GM18520 (cell line): Measurements from ENCODE around the gene ATXN1L.
"Not testable (repeated sequence)": the region's sequence is repeated elsewhere in the genome, so short reads cannot be mapped to it uniquely, and the experiment has no call there.

ENCODE experiments used
- ATAC-seq: cut with Tn5 transposase; IDR thresholded peaks from one replicate; pipeline ENCODE4 v1.9.1; 2021; ENCODE audit not compliant: unreplicated experiment

The ATXN1L gene

GRCh38 chr16:71894229-71894920 is 48.6 kb downstream of the ATXN1L start:
- peak; percentile 4 for ATAC-seq

DNA sequence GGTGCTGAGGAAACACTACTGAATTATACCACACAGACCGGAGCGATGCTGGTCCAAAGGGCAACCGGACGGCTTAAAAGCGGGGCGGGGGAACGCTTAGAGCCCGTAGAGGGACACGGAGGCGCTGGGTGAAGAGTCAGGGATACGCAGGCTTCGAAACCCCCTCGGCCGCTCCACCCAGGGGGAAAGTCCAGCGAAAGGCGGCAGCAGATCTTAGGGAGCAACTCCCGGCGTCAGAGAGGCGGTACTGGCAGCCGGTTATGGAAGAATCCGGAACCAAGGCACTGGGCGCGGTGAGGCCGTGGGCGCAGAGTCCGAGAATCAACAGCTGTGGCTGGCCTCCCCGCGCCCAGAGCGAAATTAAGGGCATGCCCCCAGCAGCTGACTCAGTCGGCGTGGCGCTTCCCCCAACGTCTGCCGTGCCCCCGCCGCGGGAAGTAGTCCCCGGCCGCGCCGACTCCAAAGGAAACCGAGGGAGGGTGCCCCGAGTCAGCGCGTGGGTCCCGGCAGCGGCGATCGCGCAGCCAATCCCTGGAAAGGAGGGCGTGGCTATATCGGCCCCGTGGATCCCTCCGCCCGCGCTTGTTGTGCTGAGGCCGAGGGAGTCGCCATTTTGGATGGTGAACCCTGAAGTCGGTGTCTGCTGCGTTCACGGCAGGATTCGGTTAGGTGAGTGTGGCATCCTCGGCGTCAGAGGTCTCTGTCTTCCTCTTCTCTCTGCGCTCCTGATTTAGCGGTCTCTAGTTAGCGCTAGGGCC is 49.3 kb downstream of the ATXN1L start, which contains the start of gene IST1:
Gene IST1, plus strand, starts transcription at position 611 of the 758 bp plus-strand sequence. CDS start 20,110 bp downstream, outside the sequence.
- ATAC-seq = peak; percentile 76

DNA sequence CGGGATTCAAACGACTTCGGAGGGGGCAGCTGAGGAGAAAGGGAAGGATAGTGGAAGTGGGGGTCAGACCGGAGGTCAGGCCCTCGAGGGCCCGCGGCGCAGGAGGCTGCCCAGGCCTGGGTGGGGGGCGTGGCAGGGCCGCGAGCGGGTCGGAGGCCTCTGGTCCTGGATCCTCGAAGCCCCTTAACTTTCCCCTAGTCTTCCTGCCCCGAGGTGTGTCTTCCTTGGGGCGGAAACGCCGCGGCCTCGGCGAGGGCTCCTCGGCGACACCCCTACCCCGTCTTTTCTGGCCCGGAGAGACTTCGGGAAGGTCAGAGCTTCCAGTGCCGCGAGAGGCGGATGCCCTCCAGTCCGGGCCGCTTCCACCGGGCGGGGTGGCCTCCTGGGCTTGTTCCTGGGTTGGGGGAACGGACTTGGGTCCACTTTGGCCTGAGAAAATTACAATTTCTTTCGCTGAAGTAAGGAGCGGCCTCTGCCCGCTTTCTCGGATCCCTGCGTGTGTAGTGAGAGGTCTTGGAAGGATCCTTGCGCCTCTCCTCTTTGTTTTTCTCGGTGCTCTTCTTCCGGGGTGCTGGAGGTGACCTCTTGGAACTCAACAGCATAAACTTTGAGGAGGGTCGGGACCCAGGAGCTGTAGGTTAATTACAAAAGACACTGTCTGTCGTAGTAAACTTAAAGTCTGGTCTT is 50.0 kb downstream of the ATXN1L start:
- ATAC-seq = peak; percentile 10

- no peak for ATAC-seq
Observed at GRCh38 chr16:71896764-71897368, 51.1 kb downstream of the ATXN1L start.

- ATAC-seq = no peak
Observed at GRCh38 chr16:71899171-71899570, 53.4 kb downstream of the ATXN1L start.

DNA sequence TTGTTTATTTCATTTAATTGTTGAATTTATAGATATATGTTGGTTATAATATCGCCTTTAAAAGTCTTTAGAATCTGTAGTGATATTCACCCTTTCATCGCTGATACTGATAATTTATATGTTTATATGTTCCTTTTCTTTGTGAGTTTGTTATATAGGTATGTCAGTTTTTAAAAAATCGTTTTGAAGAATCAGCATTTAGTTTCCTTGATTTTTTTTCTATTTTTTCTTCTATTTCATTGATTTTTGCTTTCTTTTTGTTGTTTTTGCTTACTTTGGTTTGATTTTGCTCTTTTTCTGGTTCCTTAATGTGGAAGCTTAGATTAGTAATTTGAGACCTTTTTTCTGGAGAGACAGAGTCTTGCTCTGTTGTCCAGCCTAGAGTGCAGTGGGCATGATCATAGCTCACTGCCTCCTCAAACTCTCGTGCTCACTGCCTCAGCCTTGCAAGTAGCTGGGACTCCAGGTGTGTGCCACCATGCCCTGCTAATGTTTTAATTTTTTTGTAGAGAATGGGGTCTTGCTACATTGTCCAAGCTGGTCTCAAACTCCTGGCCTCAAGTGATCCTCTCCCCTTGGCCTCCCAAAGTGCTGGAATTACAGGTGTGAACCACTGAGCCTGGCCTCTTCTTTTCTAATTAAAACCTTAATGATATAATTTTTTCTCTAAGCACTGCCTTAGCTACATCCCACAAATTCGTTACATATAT is 57.0 kb downstream of the ATXN1L start:
- ATAC-seq = no peak

- no peak for ATAC-seq
Observed at GRCh38 chr16:71903608-71904007, 57.8 kb downstream of the ATXN1L start.

DNA sequence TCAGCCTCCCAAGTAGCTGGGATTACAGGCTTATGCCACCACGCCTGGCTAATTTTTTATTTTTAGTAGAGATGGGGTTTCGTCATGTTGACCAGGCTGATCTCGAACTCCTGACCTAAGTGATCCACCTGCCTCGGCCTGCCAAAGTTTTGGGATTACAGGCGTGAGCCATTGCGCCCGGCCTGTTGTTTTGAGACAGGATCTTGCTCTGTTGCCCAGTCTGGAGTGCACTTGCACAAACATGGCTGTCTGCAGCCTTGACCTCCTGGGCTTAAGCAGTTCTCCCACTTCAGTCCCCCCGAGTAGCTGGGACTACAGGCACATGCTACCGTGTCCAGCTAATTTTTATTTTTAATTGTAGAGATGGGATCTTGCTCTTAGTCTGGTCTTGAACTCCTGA is 58.5 kb downstream of the ATXN1L start:
- no peak for ATAC-seq

GRCh38 chr16:71905765-71906164 is 60.0 kb downstream of the ATXN1L start:
- ATAC-seq = not testable (repeated sequence)
